Subcutaneous adipose tissue (tissue), 4 donors: ENCODE data around the gene DSCAML1. TPM values are rescaled to one million over a fixed set of nuclear protein-coding genes. Genes with fewer than 3 reads are reported as not detected.

ENCODE experiments used
- CTCF ChIP-seq: fragments of 450-650 bp; IDR thresholded peaks from one replicate; pipeline ENCODE4 v1.5.1; 2016; ENCODE audit warnings: low read depth, mild to moderate bottlenecking, control low read depth, antibody characterized with exemption, moderate library complexity
- total RNA-seq, 4 donors: library from RNA; depleted of rRNA; stranded (reverse); fragments of >200 nt; gene quantifications; one replicate each; pipeline ENCODE4 v1.1.0, GENCODE V29; 2016

Gene DSCAML1
- total RNA-seq, 4 donors from 2014 or later = 0.22 to 0.82 (median 0.75) TPM; not detected in 1

- no peak for TF ChIP-seq CTCF
Measured at GRCh38 chr11:117771197-117771596, 25.8 kb downstream of the DSCAML1 start.

GRCh38 chr11:117770061-117770460, 27.0 kb downstream of the DSCAML1 start:
- TF ChIP-seq CTCF = no peak

- TF ChIP-seq CTCF = no peak
Measured at GRCh38 chr11:117769533-117769932, 27.5 kb downstream of the DSCAML1 start.

- no peak for TF ChIP-seq CTCF
Measured at GRCh38 chr11:117768506-117768905, 28.5 kb downstream of the DSCAML1 start.

- TF ChIP-seq CTCF = no peak
Measured at GRCh38 chr11:117767071-117767470, 29.9 kb downstream of the DSCAML1 start.

GRCh38 chr11:117766576-117766975, 30.4 kb downstream of the DSCAML1 start:
- TF ChIP-seq CTCF = no peak

GRCh38 chr11:117766026-117766425, 31.0 kb downstream of the DSCAML1 start:
- TF ChIP-seq CTCF = no peak
